Endometrial microvascular endothelial cells (primary cell): ENCODE measurements around the gene PRPF6. TPM values are rescaled to one million over a fixed set of nuclear protein-coding genes. Genes with fewer than 3 reads are reported as not detected.

ENCODE experiments used
- in situ Hi-C: cut with HindIII; loops from 2 replicates; pipeline ENCODE4 v1.10.0; 2017; ENCODE audit warnings: low sequenced_read_pairs, low pct_unique_long_range_greater_than_20kb; ENCODE audit errors: inconsistent ontology term
- total RNA-seq: library from RNA; depleted of rRNA; stranded (reverse); fragments of >200 nt; gene quantifications from one replicate; pipeline ENCODE4 v1.2.3, GENCODE V29; 2015; ENCODE audit errors: inconsistent ontology term

Gene PRPF6
- total RNA-seq, 1 donor from 2014 or later: 46.9 TPM

DNA sequence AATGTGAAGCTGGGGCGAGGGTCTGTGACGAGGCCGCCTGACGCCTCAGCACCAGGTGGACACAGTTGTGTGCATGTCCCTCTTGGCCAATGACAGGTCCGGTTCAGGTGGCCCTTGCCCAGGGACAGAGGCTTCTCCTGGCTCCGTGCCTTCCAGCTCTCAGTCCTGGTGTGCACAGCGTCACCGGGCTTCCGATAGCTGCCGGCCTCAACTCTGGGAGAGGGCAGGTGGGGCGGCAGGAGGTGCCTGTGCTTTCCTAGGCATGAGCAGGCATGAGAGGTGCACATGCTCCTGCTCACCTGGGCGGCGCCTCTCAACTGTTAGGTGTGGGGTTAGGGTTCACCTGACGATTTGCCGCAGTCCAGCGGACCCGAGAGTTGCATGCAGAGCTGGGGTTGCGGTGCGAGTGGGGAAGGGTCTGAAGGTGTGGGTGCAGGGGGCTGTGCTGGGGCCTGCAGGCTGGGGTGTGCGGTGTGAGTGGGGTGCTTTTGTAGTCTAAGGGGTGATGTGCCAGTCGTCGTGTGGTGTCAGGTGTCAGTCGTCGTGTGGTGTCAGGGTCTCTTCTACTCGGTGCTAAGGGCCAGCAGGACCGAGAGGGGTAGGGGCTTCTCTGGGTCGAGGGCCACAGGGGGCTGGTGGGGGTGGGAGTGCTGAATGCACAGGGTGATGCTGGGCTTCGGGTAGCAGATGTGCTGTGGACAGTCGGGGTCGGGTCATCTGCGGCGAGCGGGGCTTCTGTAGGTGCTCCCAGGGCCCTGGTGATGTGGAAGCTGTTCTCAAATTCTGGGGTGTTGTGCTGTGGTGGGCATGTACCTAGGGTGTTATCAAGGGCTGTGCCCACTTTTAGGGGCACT is 72.3 kb downstream of the PRPF6 start:
- in situ Hi-C loops: no loop called here

GRCh38 chr20:64053841-64054661 is 73.1 kb downstream of the PRPF6 start:
- in situ Hi-C loops: no loop called here

DNA sequence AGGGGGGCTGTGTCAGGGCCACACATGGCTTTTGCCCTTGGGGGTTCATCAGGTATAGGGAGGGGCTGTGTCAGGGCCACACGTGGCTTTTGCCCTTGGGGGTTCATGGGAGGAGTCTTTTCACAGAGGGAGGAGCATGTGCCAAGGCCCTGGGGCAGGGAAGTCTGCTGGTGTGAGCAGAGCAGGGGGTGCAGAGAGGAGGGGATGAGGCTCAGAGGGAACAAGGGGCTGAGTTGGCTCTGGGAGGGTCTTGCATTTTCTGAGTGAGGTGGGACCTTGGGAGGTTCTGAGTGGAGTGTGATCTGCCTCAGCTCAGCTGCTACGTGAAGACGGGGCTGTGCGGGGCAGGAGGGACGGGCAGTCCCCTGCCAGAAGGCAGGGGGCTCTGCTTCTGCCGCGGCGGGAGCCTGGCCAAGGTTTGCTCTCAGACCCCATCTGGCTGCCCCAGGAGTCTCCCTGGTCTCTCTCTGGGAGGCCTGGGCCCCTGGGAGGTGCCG is 74.5 kb downstream of the PRPF6 start:
- in situ Hi-C loops: no loop called here

DNA sequence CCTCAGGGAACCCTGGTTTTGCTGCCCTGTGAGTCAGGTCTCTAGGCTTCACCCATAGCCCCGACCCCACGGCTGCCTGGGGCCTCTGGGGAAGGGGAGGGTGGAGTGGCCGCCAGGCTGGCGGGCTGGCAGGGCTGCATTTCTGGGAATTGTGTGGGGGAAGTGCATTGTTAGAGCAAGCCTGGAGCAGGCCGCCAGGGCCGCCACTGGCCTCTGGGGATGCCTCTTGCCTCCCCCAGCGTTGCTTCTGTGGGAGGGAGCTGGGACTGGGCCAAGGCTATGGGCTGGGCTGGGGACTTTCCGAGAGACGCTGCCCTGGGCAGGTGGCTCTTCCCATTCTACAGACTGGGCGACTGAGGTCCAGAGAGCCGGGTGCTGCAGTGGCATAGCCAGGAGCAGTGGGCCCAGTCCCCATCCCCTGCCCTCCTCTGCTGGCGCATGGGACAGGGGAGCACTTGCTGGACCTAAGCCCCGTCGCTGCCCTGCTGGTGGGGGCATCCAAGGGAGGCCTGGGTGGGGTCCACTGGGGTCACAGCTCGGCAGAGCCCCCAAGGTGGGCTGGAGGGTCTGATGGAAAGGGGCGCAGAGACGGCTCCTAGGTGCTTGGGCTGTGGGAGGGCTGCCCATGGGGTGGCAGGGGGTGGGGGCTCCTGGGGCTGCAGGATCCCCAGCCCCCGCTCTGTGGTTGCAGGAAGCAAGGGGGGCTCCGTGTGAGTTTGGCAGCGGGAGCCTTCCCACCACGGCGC is 75.1 kb downstream of the PRPF6 start:
- in situ Hi-C loops: no loop called here

- in situ Hi-C loops: no loop called here
Observed at GRCh38 chr20:64056639-64056888, 75.6 kb downstream of the PRPF6 start.

GRCh38 chr20:64056889-64057627 is 76.1 kb downstream of the PRPF6 start:
- in situ Hi-C loops: no loop called here

- in situ Hi-C loops: no loop called here
Observed at GRCh38 chr20:64057628-64058498, 76.9 kb downstream of the PRPF6 start.

DNA sequence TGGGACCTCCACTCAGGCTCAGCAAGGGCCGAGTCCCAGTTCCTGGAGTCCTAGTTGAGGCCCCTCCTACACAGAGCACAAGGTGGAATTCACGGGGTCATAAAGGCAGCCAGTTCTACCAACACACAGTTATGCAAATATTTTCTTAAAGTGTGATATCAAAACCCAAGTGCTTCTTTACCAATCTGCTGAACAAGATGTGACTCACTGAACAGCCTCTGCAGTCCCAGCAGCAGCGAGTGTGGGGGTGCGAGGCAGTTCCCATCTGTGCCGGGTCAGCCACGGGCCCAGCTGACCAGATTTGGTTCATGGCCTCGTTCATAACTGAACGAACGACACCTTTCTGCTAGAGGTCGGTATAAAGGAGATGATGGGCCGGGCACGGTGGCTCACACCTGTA is 77.6 kb downstream of the PRPF6 start:
- in situ Hi-C loops: no loop called here

DNA sequence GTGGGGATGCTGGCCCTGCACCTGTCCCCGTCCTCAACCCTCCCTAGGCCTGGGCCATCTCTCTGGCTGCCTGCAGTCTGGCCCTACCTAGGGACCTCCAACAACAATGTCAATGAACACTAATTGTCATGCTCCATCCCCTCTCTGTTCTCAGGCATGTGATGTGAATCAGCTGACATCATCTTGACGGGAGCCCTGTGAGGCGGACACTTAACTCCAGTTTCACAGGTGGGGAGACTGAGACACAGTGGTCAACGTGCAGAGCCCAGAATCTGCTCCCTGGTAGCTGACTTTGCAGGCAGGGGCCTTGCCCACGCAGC is 81.3 kb downstream of the PRPF6 start:
- in situ Hi-C loops: no loop called here

DNA sequence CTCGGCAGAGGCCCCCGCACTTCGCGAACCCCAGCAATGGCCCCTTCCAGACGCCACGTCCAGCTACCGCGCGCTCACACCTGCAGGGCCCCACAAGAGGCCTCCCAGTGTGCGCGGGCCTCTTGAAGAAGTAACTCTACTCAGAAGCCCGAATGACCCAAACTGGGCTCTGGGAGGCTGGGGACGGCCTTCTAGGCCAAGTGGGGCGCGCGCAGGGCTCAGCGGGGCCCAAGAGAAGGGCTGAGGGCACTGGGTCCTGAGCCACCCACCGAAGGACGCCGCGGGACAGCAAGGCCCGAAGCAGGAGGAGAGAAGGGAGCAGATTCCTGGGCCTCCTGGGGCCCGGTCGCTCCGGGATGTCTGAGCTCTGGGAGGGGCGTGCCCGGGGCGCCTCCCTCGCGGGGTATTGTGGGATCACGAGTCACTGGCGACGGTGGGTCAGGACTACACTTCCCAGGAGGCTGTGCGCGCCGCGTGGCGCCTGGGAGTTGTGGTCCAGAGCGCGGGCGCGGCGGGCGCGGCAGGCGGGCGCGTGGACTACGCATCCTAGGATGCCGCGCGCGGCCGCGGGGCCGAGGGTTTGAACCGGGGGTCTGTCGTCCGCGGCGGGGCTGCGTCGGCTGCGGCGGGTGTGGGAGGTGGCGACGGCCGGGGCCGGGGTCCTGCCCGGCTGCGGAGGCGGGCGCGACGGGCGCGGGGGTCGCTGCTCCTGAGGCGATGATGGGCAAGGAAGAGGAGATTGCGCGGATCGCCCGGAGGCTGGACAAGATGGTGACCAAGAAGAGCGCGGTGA is 81.9 kb downstream of the PRPF6 start, which contains the start of gene TCEA2:
Gene TCEA2 (plus strand): TSS at position 603 of the 793 bp plus-strand sequence. CDS start 115 bp downstream, at position 718.
- in situ Hi-C loops: no loop called here

- in situ Hi-C loops: no loop called here
Observed at GRCh38 chr20:64063389-64064144, 82.6 kb downstream of the PRPF6 start.

DNA sequence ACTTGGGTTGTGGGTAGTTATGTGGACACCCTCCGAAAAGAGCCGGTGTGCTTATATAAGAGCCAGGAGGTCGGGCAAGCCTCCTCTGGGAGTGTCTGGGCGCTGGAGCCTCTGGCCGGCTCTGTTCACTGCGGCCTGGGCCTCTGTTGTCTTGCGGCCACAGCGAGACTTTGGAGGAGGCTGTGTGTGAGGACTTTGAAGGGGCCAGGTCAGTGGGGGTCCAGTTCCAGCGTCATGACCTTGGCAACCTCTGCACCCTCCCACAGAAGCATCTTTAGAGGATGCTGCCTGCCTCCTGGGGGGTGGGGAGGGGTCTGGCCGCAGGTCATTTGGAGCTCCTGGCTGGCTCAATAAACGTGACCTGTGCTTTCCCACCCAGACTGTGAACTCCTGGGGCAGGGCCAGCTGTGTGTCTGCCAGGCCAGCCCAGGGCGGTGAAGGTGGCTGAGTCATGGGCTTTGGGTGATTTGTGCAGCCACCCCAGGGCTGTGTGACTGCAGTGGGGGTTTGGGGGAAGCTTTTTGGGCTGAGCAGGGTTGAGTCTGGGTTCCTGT is 83.3 kb downstream of the PRPF6 start:
- in situ Hi-C loops: no loop called here

- in situ Hi-C loops: no loop called here
Observed at GRCh38 chr20:64065062-64065973, 84.4 kb downstream of the PRPF6 start.

DNA sequence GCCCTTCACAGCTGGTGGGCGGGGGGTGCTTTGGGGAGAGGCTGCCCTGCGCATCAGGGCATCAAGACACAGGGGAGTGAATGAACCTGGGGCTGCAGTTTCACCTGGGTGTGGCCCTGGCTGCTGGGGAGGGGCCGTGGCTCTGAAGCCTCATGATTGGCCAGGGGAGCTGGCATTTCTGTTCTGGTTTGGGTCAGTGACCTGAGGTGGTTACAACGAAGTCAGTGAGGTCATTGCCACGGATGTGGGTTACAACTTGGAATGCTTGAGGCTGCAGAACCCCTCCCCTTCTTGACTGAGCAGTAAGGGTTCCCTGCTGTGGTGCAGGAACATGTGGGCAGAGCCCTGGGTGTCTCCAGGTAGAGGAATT is 85.0 kb downstream of the PRPF6 start:
- in situ Hi-C loops: no loop called here

- in situ Hi-C loops: no loop called here
Observed at GRCh38 chr20:64067005-64067632, 86.2 kb downstream of the PRPF6 start.
